ENCODE data around the gene ADK.

ADK gene

DNA sequence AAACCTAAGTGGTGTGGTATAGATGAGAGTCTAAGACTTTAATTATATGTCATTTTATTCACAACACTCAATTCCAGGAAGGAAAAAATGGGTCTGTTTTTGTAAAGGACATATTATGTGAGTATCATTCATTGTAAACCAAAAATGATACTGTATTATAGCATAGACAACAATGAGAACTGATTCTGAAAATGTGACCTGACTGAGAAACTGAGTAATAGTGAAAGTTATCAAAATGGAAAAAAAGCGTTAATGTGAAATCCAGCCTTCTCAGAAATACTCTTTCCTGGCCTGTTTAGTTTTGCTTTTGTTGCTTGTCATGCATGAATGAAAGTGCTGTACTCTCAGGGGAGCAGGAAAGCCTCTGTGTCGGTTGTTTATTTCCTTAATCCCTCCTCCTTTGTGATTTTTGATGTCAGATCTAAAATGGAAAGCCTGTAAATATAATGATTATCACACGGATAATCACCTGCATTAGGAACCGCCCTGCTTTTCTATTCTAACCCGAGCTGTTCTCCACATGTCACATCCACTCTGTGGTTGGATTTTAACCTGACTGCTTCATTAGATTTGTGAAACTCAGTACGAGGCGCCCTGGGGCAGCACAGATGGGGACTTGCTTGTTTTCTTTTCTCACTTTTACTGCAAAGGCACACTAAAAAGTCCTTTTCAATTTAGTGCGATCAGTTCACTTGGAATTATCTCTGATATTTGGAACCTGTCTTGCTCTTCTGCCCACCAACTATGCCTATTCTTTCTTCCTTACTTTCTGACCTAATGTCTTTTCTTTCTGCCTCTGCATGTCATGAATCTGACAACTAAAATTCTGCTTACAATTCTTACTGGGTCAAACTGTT is 434.4 kb downstream of the ADK start:
- Histone ChIP-seq H3K4me1 (ENCODE audit: insufficient read depth, low read length) (peaks cover 13% of the 10 kb centered on the region; the same call in 1 of the 2 replicates), H3K27ac (ENCODE audit: low read depth, low read length) (no peak overlapping the region), H3K9ac (ENCODE audit: low read depth, low read length) (no peak overlapping the region), H3K4me3 (ENCODE audit: low read length) (no peak overlapping the region), H3K9me3 (ENCODE audit: insufficient read depth, low read depth, low read length) (no peaks in the 10 kb centered on the region), H3K36me3 (ENCODE audit: insufficient read depth, low read length) (no peaks in the 10 kb centered on the region), H3K27me3 (ENCODE audit: insufficient read depth, low read length) (no peaks in the 10 kb centered on the region)
- 70% methylated on average over 7 of the region's 8 CpGs for WGBS

DNA sequence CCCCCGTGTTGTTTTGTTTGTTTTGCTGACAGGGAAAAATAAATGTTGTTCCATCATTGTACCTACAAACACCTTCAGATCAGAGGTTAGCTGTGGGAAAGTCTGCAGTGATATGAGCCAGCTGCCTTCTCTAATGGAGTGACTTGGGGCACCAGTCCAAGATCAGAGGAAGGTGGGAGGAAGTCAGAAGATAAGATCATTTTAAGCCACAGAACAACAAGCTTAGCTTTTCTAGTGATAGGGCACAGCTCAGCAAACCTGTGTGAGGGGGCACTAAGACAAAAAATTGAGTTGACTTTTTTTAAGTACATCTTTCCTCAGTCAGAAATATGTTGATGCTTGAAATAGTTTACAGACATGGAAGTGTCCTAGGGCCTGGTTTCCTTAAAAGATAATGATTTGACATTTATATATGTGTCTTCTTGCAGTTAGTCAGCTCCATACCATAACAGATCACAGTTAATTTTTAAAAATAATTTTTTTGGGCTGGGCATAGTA is 435.1 kb downstream of the ADK start:
- no peak overlapping the region for H3K9ac ChIP-seq (ENCODE audit: low read depth, low read length)
- no peaks in the 10 kb centered on the region for H3K36me3 ChIP-seq (ENCODE audit: insufficient read depth, low read length)
- WGBS: 0% methylated on average over 1 of the region's 1 CpG
- H3K4me3 ChIP-seq (ENCODE audit: low read length): no peak overlapping the region
- H3K27ac ChIP-seq (ENCODE audit: low read depth, low read length): no peak overlapping the region
- H3K9me3 ChIP-seq (ENCODE audit: insufficient read depth, low read depth, low read length): no peaks in the 10 kb centered on the region
- H3K4me1 ChIP-seq (ENCODE audit: insufficient read depth, low read length): peaks cover 13% of the 10 kb centered on the region; the same call in 1 of the 2 replicates
- no peaks in the 10 kb centered on the region for H3K27me3 ChIP-seq (ENCODE audit: insufficient read depth, low read length)

DNA sequence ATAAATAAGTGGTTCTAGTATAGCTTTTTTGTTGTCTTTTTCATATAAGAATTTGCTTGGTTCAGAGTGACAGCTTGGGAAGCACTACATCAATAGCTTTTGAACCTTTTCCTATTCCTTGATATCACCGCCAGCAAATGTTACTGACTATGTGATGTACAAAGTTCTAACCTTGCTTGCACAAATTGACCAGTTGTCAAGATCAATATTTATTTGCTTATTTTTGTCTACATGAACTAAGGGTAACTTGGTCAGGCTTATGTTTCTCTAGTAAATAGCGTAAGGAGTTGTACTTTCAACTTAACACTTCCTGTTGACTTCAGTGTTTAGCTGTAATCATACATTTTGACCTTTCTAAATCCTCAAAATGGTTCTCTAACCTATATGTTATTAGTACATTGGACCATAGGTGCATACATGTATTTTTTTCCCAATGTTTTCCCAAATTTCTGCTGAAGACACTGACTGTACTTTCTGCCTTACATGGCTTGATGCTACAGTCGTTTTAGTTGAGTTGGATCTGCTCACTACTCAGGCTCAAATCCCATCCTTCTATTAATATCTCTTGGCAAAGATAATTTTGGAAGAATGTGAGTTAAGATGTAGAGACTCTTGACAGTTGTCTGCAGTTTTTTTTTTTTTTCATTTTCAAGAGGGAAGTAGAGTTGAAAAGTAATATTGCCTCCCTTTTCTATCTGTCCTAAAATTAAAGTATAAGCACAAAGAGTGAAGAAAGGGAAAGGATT is 436.3 kb downstream of the ADK start:
- H3K9ac ChIP-seq (ENCODE audit: low read depth, low read length): no peak overlapping the region
- no peaks in the 10 kb centered on the region for H3K36me3 ChIP-seq (ENCODE audit: insufficient read depth, low read length)
- no peak overlapping the region for H3K27ac ChIP-seq (ENCODE audit: low read depth, low read length)
- H3K27me3 ChIP-seq (ENCODE audit: insufficient read depth, low read length): no peaks in the 10 kb centered on the region
- no peaks in the 10 kb centered on the region for H3K9me3 ChIP-seq (ENCODE audit: insufficient read depth, low read depth, low read length)
- H3K4me1 ChIP-seq (ENCODE audit: insufficient read depth, low read length): peaks cover 13% of the 10 kb centered on the region; the same call in 1 of the 2 replicates
- WGBS: 95% methylated on average over 3 of the region's 3 CpGs
- no peak overlapping the region for H3K4me3 ChIP-seq (ENCODE audit: low read length)

DNA sequence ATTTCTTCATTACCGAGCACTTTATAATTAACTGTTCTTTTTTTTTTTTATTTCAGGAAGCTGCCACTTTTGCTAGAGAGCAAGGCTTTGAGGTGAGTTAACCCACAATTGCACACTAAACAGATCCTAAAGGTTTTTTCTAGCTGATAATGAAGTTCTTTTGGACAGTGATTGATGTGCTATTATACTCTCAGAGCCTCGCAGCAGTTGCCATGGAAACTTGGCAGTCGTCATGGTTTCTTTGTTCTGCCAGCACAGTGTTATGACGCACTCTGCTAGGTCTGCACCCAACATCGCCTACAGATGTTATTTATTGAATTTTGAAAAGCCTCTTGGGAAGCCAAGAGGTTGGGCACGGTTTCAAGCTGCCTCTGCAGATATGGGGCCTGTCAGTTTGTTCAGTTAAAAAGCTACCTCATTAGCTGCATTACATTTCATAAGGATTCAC is 438.2 kb downstream of the ADK start:
- no peak overlapping the region for H3K9ac ChIP-seq (ENCODE audit: low read depth, low read length)
- H3K9me3 ChIP-seq (ENCODE audit: insufficient read depth, low read depth, low read length): no peaks in the 10 kb centered on the region
- no peak overlapping the region for H3K27ac ChIP-seq (ENCODE audit: low read depth, low read length)
- WGBS: 84% methylated on average over 5 of the region's 6 CpGs
- H3K4me3 ChIP-seq (ENCODE audit: low read length): no peak overlapping the region
- H3K4me1 ChIP-seq (ENCODE audit: insufficient read depth, low read length): peaks cover 13% of the 10 kb centered on the region; the same call in 1 of the 2 replicates
- H3K36me3 ChIP-seq (ENCODE audit: insufficient read depth, low read length): no peaks in the 10 kb centered on the region
- H3K27me3 ChIP-seq (ENCODE audit: insufficient read depth, low read length): no peaks in the 10 kb centered on the region

DNA sequence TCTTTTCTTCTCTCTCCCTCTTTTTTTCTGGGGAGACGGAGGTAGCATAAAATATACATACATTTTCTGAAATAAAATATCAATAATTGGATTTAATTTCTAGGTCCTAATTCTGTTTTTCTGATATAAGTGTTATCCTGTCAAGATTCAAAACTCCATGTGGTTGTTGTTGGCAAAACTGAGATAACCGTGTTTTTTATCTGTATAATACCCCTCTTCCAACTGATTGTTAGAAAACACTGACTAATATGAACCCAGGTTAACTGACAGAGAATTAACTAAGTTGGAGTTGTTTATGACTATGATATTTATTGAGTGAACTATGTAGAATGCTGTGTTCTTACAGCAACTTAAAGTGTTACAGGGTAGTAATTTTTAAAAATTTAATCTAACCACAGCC is 438.8 kb downstream of the ADK start:
- H3K9ac ChIP-seq (ENCODE audit: low read depth, low read length): no peak overlapping the region
- no peak overlapping the region for H3K4me3 ChIP-seq (ENCODE audit: low read length)
- H3K9me3 ChIP-seq (ENCODE audit: insufficient read depth, low read depth, low read length): no peaks in the 10 kb centered on the region
- WGBS: no CpG with 5 or more reads among the region's 2 CpGs
- no peaks in the 10 kb centered on the region for H3K27me3 ChIP-seq (ENCODE audit: insufficient read depth, low read length)
- H3K36me3 ChIP-seq (ENCODE audit: insufficient read depth, low read length): no peaks in the 10 kb centered on the region
- no peak overlapping the region for H3K27ac ChIP-seq (ENCODE audit: low read depth, low read length)
- H3K4me1 ChIP-seq (ENCODE audit: insufficient read depth, low read length): peaks cover 12% of the 10 kb centered on the region; the same call in 1 of the 2 replicates

DNA sequence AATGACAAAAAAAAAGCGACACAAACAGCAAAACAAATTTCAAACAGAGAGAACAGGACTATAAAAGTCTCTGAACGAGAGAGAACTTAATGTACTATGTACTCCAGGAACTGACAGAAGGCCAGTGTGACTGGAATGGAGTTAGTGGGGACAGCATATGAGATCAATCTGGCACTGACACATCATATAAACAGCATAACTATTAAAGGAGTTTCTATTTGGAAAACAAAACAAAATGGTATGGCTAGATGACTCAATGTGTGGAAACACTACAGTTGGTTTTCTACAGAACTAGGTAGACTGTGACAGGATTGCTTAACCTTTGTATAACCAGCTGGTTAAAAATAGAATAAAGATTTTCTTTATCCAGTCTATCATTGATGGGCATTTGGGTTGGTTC is 442.4 kb downstream of the ADK start:
- H3K27ac ChIP-seq (ENCODE audit: low read depth, low read length): no peak overlapping the region
- WGBS: 100% methylated on average over 2 of the region's 2 CpGs

DNA sequence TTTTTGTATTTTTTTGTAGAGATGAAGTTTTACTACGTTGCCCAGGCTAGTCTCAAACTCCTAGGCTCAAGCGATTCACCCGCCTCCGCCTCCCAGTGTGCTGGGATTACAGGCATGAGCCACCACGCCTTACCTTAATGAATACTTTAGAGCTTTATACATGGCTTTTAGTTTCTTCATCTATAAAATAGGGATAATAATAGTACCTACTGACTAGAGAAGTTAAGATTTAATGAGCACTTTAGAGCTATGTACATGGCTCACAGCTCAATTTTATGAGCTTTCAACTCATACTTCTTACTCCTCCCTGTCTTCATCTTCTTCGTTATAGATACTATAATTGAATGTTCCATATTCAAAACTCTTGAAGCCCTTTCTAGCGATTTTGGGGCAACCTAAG is 445.7 kb downstream of the ADK start:
- Histone ChIP-seq H3K36me3 (ENCODE audit: insufficient read depth, low read length) (no peaks in the 10 kb centered on the region), H3K9ac (ENCODE audit: low read depth, low read length) (no peak overlapping the region), H3K27me3 (ENCODE audit: insufficient read depth, low read length) (no peaks in the 10 kb centered on the region), H3K4me1 (ENCODE audit: insufficient read depth, low read length) (no peaks in the 10 kb centered on the region), H3K27ac (ENCODE audit: low read depth, low read length) (no peak overlapping the region), H3K9me3 (ENCODE audit: insufficient read depth, low read depth, low read length) (no peaks in the 10 kb centered on the region), H3K4me3 (ENCODE audit: low read length) (no peak overlapping the region)
- 85% methylated on average over 5 of the region's 7 CpGs for WGBS

More for the DNA sequence above, 442.4 kb downstream of the ADK start:
- Histone ChIP-seq H3K4me1 (ENCODE audit: insufficient read depth, low read length) (no peaks in the 10 kb centered on the region), H3K9ac (ENCODE audit: low read depth, low read length) (no peak overlapping the region), H3K4me3 (ENCODE audit: low read length) (no peak overlapping the region), H3K36me3 (ENCODE audit: insufficient read depth, low read length) (no peaks in the 10 kb centered on the region), H3K27me3 (ENCODE audit: insufficient read depth, low read length) (no peaks in the 10 kb centered on the region), H3K9me3 (ENCODE audit: insufficient read depth, low read depth, low read length) (no peaks in the 10 kb centered on the region)

DNA sequence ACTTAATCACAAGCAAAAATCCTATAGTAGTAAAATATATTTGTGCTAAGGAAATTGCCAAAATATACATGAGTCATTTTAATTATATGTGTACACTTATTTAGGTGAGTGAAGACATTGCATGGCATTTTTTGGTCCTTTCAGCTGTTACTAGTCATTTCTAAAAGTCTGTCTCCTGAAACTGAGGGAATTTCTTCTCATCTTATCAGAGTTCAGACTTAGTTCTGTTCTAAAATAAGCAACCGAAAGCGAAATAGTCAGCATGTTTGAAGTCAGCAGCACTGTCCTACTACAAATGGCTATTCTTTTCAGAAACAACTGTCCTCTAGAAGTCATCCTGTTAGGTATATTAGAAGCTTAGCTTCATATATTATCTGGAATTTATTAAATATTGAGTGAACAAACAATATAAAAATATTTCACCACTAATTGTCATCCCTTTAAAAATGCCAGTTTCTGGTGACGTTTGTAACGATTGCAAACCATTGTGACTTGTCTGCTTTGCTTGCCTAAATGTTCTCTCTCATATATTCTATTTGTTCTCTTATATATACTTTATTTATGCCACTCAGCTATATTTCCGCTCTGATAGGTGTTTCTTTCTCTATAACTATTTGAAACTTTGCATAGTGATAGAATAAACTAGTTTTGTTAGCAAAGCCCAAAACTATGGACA is 448.0 kb downstream of the ADK start:
- H3K27ac ChIP-seq (ENCODE audit: low read depth, low read length): no peak overlapping the region
- H3K36me3 ChIP-seq (ENCODE audit: insufficient read depth, low read length): no peaks in the 10 kb centered on the region; the same call in 1 of the 2 replicates
- no peaks in the 10 kb centered on the region for H3K4me1 ChIP-seq (ENCODE audit: insufficient read depth, low read length)
- H3K4me3 ChIP-seq (ENCODE audit: low read length): no peak overlapping the region
- H3K9ac ChIP-seq (ENCODE audit: low read depth, low read length): no peak overlapping the region
- over 99% methylated on average over 4 of the region's 5 CpGs for WGBS
- H3K27me3 ChIP-seq (ENCODE audit: insufficient read depth, low read length): no peaks in the 10 kb centered on the region
- no peaks in the 10 kb centered on the region for H3K9me3 ChIP-seq (ENCODE audit: insufficient read depth, low read depth, low read length)

DNA sequence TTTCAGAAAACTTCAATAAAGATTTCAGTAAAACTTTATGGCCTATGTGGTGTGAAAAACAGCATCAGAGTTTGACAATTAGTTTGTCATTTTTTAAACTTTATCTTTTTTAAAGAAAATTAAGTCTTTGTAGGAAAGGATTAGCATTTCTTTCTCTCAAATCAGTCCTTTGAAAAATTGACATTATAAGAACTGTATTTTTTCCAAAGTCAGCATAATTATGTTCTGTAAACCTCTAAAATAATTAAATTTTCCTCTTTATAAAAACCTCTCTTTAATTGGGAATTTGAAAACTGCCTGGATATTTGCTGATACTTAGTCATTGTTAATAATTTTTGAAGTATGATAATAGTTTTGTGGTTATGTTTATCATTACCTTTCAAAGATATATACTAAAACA is 448.7 kb downstream of the ADK start:
- H3K9me3 ChIP-seq (ENCODE audit: insufficient read depth, low read depth, low read length): no peaks in the 10 kb centered on the region
- no peaks in the 10 kb centered on the region; the same call in 1 of the 2 replicates for H3K36me3 ChIP-seq (ENCODE audit: insufficient read depth, low read length)
- no peak overlapping the region for H3K27ac ChIP-seq (ENCODE audit: low read depth, low read length)
- H3K4me3 ChIP-seq (ENCODE audit: low read length): no peak overlapping the region
- H3K9ac ChIP-seq (ENCODE audit: low read depth, low read length): no peak overlapping the region
- no peaks in the 10 kb centered on the region for H3K4me1 ChIP-seq (ENCODE audit: insufficient read depth, low read length)
- H3K27me3 ChIP-seq (ENCODE audit: insufficient read depth, low read length): no peaks in the 10 kb centered on the region

DNA sequence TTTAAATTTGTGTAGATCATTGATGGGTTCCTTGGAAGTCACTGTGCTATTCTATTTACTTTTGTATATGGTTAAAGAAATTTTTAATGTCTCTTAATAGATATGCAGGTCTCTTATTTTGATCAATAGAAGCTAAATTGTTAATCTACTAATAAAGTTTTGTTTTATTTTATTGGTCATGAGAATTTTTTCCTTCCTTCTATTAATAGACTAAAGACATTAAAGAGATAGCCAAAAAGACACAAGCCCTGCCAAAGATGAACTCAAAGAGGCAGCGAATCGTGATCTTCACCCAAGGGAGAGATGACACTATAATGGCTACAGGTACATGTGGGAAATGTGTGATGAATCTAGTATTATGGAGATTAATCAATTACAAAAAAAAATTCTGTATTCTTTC is 449.1 kb downstream of the ADK start:
- Histone ChIP-seq H3K9me3 (ENCODE audit: insufficient read depth, low read depth, low read length) (no peaks in the 10 kb centered on the region), H3K36me3 (ENCODE audit: insufficient read depth, low read length) (no peaks in the 10 kb centered on the region; the same call in 1 of the 2 replicates), H3K27ac (ENCODE audit: low read depth, low read length) (no peak overlapping the region), H3K4me3 (ENCODE audit: low read length) (no peak overlapping the region), H3K9ac (ENCODE audit: low read depth, low read length) (no peak overlapping the region), H3K27me3 (ENCODE audit: insufficient read depth, low read length) (no peaks in the 10 kb centered on the region), H3K4me1 (ENCODE audit: insufficient read depth, low read length) (no peaks in the 10 kb centered on the region)
- WGBS: 100% methylated on average over 2 of the region's 2 CpGs

DNA sequence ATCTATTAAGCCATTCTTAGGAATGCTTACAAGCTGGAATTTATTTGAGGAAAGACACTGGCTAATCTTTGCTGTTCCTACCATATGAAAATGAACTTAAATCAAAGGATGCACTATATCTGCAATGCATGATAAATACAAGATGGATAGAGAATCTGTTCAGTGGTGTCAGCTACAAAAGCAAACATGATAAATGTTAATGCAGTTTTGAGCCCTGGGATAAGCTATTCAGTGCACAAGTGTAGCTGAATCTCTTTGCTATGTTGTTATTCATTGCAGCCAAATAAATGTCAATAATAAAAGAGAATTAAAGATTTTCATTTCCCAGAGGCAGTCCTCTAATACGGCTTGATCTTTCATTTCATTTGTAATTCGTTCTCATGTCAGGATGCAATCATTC is 451.6 kb downstream of the ADK start:
- H3K9me3 ChIP-seq (ENCODE audit: insufficient read depth, low read depth, low read length): no peaks in the 10 kb centered on the region
- H3K4me3 ChIP-seq (ENCODE audit: low read length): no peak overlapping the region
- no peaks in the 10 kb centered on the region for H3K27me3 ChIP-seq (ENCODE audit: insufficient read depth, low read length)
- H3K9ac ChIP-seq (ENCODE audit: low read depth, low read length): no peak overlapping the region
- 95% methylated on average over 2 of the region's 2 CpGs for WGBS
- no peak overlapping the region for H3K27ac ChIP-seq (ENCODE audit: low read depth, low read length)
- no peaks in the 10 kb centered on the region for H3K4me1 ChIP-seq (ENCODE audit: insufficient read depth, low read length)
- H3K36me3 ChIP-seq (ENCODE audit: insufficient read depth, low read length): no peaks in the 10 kb centered on the region; the same call in 1 of the 2 replicates
